Measurements from ENCODE around the gene PDIA3.
"Not testable (repeated sequence)": the region's sequence is repeated elsewhere in the genome, so short reads cannot be mapped to it uniquely, and the experiment has no call there.

PDIA3 gene

GRCh38 chr15:43746245-43746902 is at the start of gene PDIA3:
Gene PDIA3, plus strand, starts transcription at chr15:43746438. Its CDS starts 102 bp downstream, at chr15:43746540.
- peak; percentile 89 for DNase-seq (ENCODE audit: low read depth)

- DNase-seq (ENCODE audit: low read depth) = no peak
Observed at GRCh38 chr15:43702174-43702573, 44.1 kb upstream of the PDIA3 start.

GRCh38 chr15:43702701-43703424 is 43.4 kb upstream of the PDIA3 start:
- no peak for DNase-seq (ENCODE audit: low read depth)

GRCh38 chr15:43710431-43711131 is 35.7 kb upstream of the PDIA3 start:
- DNase-seq (ENCODE audit: low read depth) = not testable (repeated sequence)

GRCh38 chr15:43723151-43723550 is 23.1 kb upstream of the PDIA3 start:
- DNase-seq (ENCODE audit: low read depth) = no peak

GRCh38 chr15:43726306-43726705 is 19.9 kb upstream of the PDIA3 start:
- not testable (repeated sequence) for DNase-seq (ENCODE audit: low read depth)

- not testable (repeated sequence) for DNase-seq (ENCODE audit: low read depth)
Observed at GRCh38 chr15:43728053-43728725, 18.0 kb upstream of the PDIA3 start.

- no peak for DNase-seq (ENCODE audit: low read depth)
Observed at GRCh38 chr15:43735416-43735815, 10.8 kb upstream of the PDIA3 start.

- not testable (repeated sequence) for DNase-seq (ENCODE audit: low read depth)
Observed at GRCh38 chr15:43746903-43747309, 668 bp downstream of the PDIA3 start.

GRCh38 chr15:43748376-43748775 is 2.1 kb downstream of the PDIA3 start:
- DNase-seq (ENCODE audit: low read depth) = no peak

- DNase-seq (ENCODE audit: low read depth) = peak; percentile 17
Observed at GRCh38 chr15:43749690-43750345, 3.6 kb downstream of the PDIA3 start.

- no peak for DNase-seq (ENCODE audit: low read depth)
Observed at GRCh38 chr15:43751885-43752284, 5.6 kb downstream of the PDIA3 start.

GRCh38 chr15:43762824-43763223 is 16.6 kb downstream of the PDIA3 start:
- DNase-seq (ENCODE audit: low read depth) = no peak

GRCh38 chr15:43763819-43764446 is 17.7 kb downstream of the PDIA3 start:
- DNase-seq (ENCODE audit: low read depth) = no peak

GRCh38 chr15:43769584-43770228 is 23.5 kb downstream of the PDIA3 start:
- peak; percentile 45 for DNase-seq (ENCODE audit: low read depth)

- no peak for DNase-seq (ENCODE audit: low read depth)
Observed at GRCh38 chr15:43771816-43772215, 25.6 kb downstream of the PDIA3 start.

GRCh38 chr15:43772624-43773023 is 26.4 kb downstream of the PDIA3 start:
- no peak for DNase-seq (ENCODE audit: low read depth)

GRCh38 chr15:43774062-43774461 is 27.8 kb downstream of the PDIA3 start:
- DNase-seq (ENCODE audit: low read depth) = no peak

GRCh38 chr15:43775411-43775965 is 29.2 kb downstream of the PDIA3 start:
- DNase-seq (ENCODE audit: low read depth) = no peak

- no peak for DNase-seq (ENCODE audit: low read depth)
Observed at GRCh38 chr15:43776101-43776717, 30.0 kb downstream of the PDIA3 start.
